GM10248 (cell line): Measurements from ENCODE around the gene HPSE2.
"Not testable (repeated sequence)": the region's sequence is repeated elsewhere in the genome, so short reads cannot be mapped to it uniquely, and the experiment has no call there.

Source experiments
- CTCF ChIA-PET: fragments of 300-600 bp; sonication (Branson Sonifier 250); formaldehyde crosslinking; extraction: SDS; loops from one replicate; lab custom pipeline; 2021; ENCODE audit warnings: antibody characterized with exemption; lab: Yijun Ruan, JAX
- POLR2A ChIA-PET: fragments of 350-650 bp; sonication (Branson Sonifier 250); formaldehyde crosslinking; extraction: SDS; loops from one replicate; lab custom pipeline; 2020; ENCODE audit warnings: antibody characterized with exemption; lab: Yijun Ruan, JAX
- DNase-seq: peaks from one replicate; pipeline ENCODE4 v3.0.0; 2012; ENCODE audit errors: extremely low spot score
- TF ChIP-seq, protein P1 (sequence below): IDR thresholded peaks from 2 replicates; pipeline ENCODE4 v1.5.1; 2012; ENCODE audit warnings: mild to moderate bottlenecking, low read depth; ENCODE audit errors: extremely low read depth, missing control alignments, control extremely low read depth

HPSE2 gene

DNA sequence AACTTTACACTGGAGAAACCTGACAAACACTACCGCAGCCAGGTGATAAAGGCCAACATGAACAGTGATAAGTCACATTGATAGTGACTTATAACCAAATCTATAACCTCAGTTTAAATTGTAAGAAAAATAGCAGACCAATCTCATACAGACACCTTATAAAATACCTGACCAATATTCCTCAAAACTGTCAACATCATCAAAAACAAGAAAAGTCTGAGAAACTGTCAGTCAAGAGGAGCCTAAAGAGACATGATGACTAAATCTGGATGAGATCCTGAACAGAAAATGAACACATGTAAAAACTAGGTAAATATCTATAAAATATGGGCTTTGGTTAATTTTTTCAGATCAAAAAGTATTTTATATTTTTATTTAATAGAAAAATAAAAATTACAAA is 233.3 kb downstream of the HPSE2 start:
- ChIA-PET POLR2A (no interaction called here), CTCF (no interaction called here)
- TF ChIP-seq, protein P1, sequence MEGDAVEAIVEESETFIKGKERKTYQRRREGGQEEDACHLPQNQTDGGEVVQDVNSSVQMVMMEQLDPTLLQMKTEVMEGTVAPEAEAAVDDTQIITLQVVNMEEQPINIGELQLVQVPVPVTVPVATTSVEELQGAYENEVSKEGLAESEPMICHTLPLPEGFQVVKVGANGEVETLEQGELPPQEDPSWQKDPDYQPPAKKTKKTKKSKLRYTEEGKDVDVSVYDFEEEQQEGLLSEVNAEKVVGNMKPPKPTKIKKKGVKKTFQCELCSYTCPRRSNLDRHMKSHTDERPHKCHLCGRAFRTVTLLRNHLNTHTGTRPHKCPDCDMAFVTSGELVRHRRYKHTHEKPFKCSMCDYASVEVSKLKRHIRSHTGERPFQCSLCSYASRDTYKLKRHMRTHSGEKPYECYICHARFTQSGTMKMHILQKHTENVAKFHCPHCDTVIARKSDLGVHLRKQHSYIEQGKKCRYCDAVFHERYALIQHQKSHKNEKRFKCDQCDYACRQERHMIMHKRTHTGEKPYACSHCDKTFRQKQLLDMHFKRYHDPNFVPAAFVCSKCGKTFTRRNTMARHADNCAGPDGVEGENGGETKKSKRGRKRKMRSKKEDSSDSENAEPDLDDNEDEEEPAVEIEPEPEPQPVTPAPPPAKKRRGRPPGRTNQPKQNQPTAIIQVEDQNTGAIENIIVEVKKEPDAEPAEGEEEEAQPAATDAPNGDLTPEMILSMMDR: no peak
- no peak for DNase-seq

DNA sequence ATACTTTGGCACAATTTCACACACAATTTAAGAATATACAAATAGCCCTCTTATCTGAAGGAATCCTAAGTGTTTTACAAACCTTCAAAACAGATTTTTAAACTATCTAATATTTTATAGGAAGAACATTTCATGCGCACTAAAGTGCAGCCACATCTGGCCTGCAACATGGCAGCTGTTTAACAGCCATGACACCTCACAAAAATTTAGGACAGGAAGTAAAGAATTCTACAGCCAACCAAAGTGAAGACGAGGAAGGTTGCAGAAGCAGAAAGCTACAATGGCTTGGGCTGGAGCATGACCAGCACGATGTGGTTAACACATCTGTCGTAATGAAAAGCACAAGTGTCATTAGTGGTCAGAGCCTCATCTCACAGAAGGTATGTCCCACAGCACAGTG is 238.1 kb downstream of the HPSE2 start:
- DNase-seq: no peak
- CTCF ChIA-PET: no interaction called here
- TF ChIP-seq, protein P1: no peak
- POLR2A ChIA-PET: no interaction called here

DNA sequence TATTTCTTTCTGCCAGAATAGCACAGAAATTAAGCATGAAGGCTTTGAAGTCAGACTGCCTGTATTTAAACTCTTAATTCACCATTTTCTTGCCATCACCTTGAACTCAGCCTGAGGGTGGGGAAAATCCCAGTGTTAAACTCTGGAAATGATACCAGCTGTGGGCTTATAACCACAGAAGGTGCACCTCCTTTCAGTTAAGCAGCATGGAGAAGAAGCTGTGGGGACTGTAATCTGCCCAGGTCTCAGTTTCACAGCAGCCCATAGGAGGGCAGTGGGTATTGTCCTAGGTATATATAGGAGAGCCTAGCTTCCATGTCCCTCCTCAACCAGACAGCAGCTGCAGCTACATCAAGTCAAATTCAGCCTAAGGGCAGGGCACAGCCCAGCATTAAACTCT is 241.6 kb downstream of the HPSE2 start:
- ChIA-PET POLR2A (no interaction called here), CTCF (interaction anchor here (1.6 kb wide), 1 partner anchor 15 kb away, joined by 4 read pairs; no protein-coding TSS in a partner anchor)
- no peak for DNase-seq
- TF ChIP-seq, protein P1: no peak

DNA sequence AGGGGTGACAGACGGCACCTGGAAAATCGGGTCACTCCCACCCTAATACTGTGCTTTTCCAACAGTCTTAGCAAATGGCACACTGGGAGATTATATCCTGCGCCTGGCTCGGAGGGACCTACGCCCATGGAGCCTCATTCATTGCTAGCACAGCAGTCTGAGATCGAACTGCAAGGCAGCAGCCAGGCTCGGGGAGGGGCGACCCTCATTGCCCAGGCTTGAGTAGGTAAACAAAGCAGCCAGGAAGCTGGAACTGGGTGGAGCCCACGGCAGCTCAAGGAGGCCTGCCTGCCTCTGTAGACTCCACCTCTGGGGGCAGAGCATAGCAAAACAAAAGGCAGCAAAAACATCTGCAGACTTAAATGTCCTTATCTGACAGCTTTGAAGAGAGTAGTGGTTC is 251.9 kb downstream of the HPSE2 start:
- DNase-seq, POLR2A ChIA-PET, CTCF ChIA-PET: not testable (repeated sequence)

DNA sequence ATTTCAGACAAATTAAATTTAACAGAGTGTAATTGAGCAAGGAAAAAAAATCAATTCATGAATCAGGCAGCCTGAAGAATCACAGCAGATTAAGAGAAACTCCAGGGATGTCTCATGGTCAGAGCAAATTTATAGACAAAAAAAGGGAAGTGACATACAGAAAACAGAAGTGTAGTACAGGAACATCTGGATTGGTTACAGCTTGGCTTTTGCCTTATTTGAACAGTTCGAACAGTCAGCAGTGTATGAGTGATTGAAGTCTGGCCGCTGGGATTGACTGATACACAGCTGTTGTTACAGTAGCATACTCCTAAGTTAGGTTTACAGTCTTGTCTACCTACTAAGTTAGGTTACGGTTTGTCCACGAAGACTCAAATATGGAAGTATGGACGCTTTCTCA is 255.3 kb downstream of the HPSE2 start:
- no peak for DNase-seq
- POLR2A ChIA-PET: no interaction called here
- TF ChIP-seq, protein P1: no peak
- CTCF ChIA-PET: interaction anchor here (1.0 to 1.5 kb wide), 3 partner anchors 10 to 38 kb away, joined by 3 to 5 read pairs (median 3); no protein-coding TSS in a partner anchor

DNA sequence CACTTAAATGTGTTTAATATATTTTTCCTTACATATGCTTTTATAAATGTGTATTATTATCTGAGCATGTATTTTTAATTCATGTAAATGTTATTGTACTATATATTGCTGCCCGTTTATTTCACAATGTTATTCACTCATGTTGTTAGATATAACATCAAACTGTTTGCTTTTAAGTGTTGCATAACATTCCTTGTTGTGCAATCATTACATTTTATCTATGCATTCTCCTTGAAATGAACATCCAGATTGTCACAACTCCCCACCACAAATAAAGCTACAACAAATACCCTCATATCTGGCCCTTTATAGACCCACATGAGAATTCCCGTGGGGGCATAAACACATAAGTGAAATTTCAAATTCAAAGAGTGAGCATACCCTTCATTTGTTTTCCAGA is 264.2 kb downstream of the HPSE2 start:
- ChIA-PET POLR2A (no interaction called here), CTCF (no interaction called here)
- DNase-seq: no peak
- TF ChIP-seq, protein P1: no peak

DNA sequence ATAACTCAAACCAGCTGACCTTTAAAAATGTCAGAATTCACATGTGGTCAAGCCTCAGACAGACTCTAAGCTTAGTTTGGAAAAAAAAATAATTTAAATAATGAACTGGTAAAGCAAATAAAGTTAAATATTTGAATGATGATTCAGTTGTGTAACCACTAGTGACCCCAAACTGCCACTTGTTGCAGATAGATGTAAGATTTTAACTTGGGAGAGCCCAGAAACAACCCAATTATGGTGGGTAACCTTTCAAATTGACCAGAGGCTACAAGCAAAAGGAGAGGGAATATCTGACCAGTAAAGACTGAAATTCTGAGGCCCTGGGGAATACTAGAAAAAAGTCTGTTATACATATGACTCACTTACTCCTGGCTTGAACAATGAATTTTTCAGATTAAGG is 268.1 kb downstream of the HPSE2 start:
- TF ChIP-seq, protein P1: no peak
- no peak for DNase-seq
- ChIA-PET CTCF (interaction anchor here (1.0 to 1.8 kb wide), 4 partner anchors 8 to 147 kb away, joined by 3 to 7 read pairs (median 3); no protein-coding TSS in a partner anchor), POLR2A (no interaction called here)
